Heart left ventricle (tissue), 13 donors: ENCODE results near the gene EPGN.

Experiments used
- CTCF ChIP-seq, 12 donors: fragments of 200-600 bp; sonication (generic) in 4 of 12; IDR thresholded peaks; one replicate each; pipeline versions ENCODE4 v1.5.0 to v1.8.0; 2018 to 2022; ENCODE audit warnings: antibody characterized with exemption in 12 of 12, mild to moderate bottlenecking in 5 of 12
- POLR2A ChIP-seq, 2 donors: fragments of 450-650 bp; IDR thresholded peaks; one replicate each; pipeline ENCODE4 v1.6.1; 2017; ENCODE audit warnings: antibody characterized with exemption in 2 of 2, mild to moderate bottlenecking in 2 of 2, moderate library complexity in 2 of 2
- donor health status: ischemic (EF 13 %, LVEDD 7.1; RV severe dilation, severe dysfunction).
- donor health status: DM: no; HTN: yes; CAD: no.
- donor health status: DM: no; HTN: no; CAD: no.
- donor health status: ischemic (EF 25% LVEDD 6.9; RV normal size, moderate dysfunction).
- donor health status: ischemic (EF 25% LVEDD 5.7; RV mildly dilated, moderate dysfunction).
- donor health status: ischemic (EF 35%, LVEDD 5.7; RV mildly dilated, moderate dysfunction).
- donor health status: nonischemic (EF 11% LVEDD 7.7; RV severe dilation, severe dysfunction).
- donor health status: DM: yes; HTN: yes; CAD: no.
- donor health status: PGD.
- donor health status: ischemic (EF 29% LVEDD 5.4; RV normal size, mild dysfunction).
- donor health status: nonischemic (EF 23%, LVEDD 6.1; RV moderate dilation, normal function).

- TF ChIP-seq CTCF (IDR thresholded peaks at IDR 0.05) = no peak
- TF ChIP-seq POLR2A (IDR thresholded peaks at IDR 0.05) = no peak
Measured at GRCh38 chr4:74330295-74330750, 22.1 kb downstream of the EPGN start.
